Keratinocyte (primary cell): ENCODE measurements around the gene PPTC7. TPM values are rescaled to one million over a fixed set of nuclear protein-coding genes. Genes with fewer than 3 reads are reported as not detected.

Experiments
- DNase-seq: peaks from one replicate; pipeline ENCODE4 v3.0.0-alpha.2; 2011; ENCODE audit warnings: low read depth, missing footprints, low spot score
- FAIRE-seq: peaks from 2 replicates; lab custom pipeline; 2011; peaks lifted over from hg19 to GRCh38; lab: Jason Lieb, UNC
- H2AFZ ChIP-seq: 2 replicates; pipeline ENCODE4 v1.6.0; 2012; ENCODE audit warnings: low read length, control low read depth, inconsistent platforms; ENCODE audit not compliant: control insufficient read depth
- H3K27ac ChIP-seq: 2 replicates; pipeline ENCODE4 v1.5.1; 2011; ENCODE audit warnings: low read length; ENCODE audit not compliant: control insufficient read depth, insufficient read depth
- H3K27me3 ChIP-seq: 3 replicates; pipeline ENCODE4 v1.6.0; 2011; ENCODE audit warnings: low read length; ENCODE audit not compliant: control insufficient read depth, insufficient read depth; ENCODE audit errors: extremely low read depth
- H3K36me3 ChIP-seq, 2 experiments: 2 replicates in 1 of 2; 3 replicates in 1 of 2; pipeline ENCODE4 v1.5.1; 2011; ENCODE audit warnings: low read length in 2 of 2, mild to moderate bottlenecking in 1 of 2; ENCODE audit not compliant: control insufficient read depth in 2 of 2, insufficient read depth in 2 of 2; ENCODE audit errors: extremely low read depth in 1 of 2
- H3K4me1 ChIP-seq: 3 replicates; pipeline ENCODE4 v1.5.1; 2011; ENCODE audit warnings: low read length; ENCODE audit not compliant: control insufficient read depth, insufficient read depth; ENCODE audit errors: extremely low read depth
- H3K4me2 ChIP-seq: 3 replicates; pipeline ENCODE4 v1.6.0; 2011; ENCODE audit warnings: low read depth, low read length; ENCODE audit not compliant: control insufficient read depth, insufficient read depth; ENCODE audit errors: extremely low read depth
- H3K4me3 ChIP-seq, 3 experiments: fragments of 200-600 bp in 1 of 3; sonication (generic) in 1 of 3; 2 replicates in 2 of 3; 3 replicates in 1 of 3; pipeline ENCODE4 v1.5.1; 2011 to 2016; ENCODE audit warnings: low read length in 3 of 3, mild to moderate bottlenecking in 3 of 3, control low read depth in 2 of 3, inconsistent platforms in 1 of 3, low read depth in 1 of 3, mixed read lengths in 1 of 3, mixed run types in 1 of 3, moderate library complexity in 1 of 3; ENCODE audit not compliant: control insufficient read depth in 2 of 3, insufficient read depth in 2 of 3; ENCODE audit errors: extremely low read depth in 1 of 3
- H3K79me2 ChIP-seq: 2 replicates; pipeline ENCODE4 v1.6.0; 2012; ENCODE audit warnings: low read length; ENCODE audit not compliant: control insufficient read depth, insufficient read depth
- H3K9ac ChIP-seq: 3 replicates; pipeline ENCODE4 v1.6.0; 2011; ENCODE audit warnings: low read length; ENCODE audit not compliant: control insufficient read depth, insufficient read depth; ENCODE audit errors: extremely low read depth
- H3K9me1 ChIP-seq: 3 replicates; pipeline ENCODE4 v1.6.0; 2011; ENCODE audit warnings: low read length; ENCODE audit not compliant: control insufficient read depth, insufficient read depth; ENCODE audit errors: extremely low read depth
- H3K9me3 ChIP-seq: 2 replicates; pipeline ENCODE4 v1.5.1; 2012; ENCODE audit warnings: low read depth, low read length; ENCODE audit not compliant: control insufficient read depth
- H4K20me1 ChIP-seq: 3 replicates; pipeline ENCODE4 v1.6.0; 2011; ENCODE audit warnings: low read length; ENCODE audit not compliant: control insufficient read depth, insufficient read depth; ENCODE audit errors: extremely low read depth
- CTCF ChIP-seq, 3 experiments: IDR thresholded peaks in 1 of 3; conservative IDR thresholded peaks in 1 of 3; optimal IDR thresholded peaks in 1 of 3; 2 replicates in 2 of 3; 3 replicates in 1 of 3; pipeline versions ENCODE3 to v1.5.1; 2011; ENCODE audit warnings: low read length in 3 of 3, mild to moderate bottlenecking in 3 of 3, moderate library complexity in 2 of 3, control low read depth in 1 of 3, inconsistent platforms in 1 of 3; ENCODE audit not compliant: insufficient read depth in 2 of 3; ENCODE audit errors: extremely low read depth in 1 of 3
- EZH2 ChIP-seq: IDR thresholded peaks from one replicate; pipeline ENCODE4 v1.6.1; 2012; ENCODE audit warnings: inconsistent platforms, mild to moderate bottlenecking, low read length, moderate library complexity
- dilution Hi-C: fragments of 300-500 bp; cut with MboI; formaldehyde crosslinking; loops from one replicate; pipeline ENCODE4 v1.7.0; 2020; ENCODE audit warnings: low sequenced_read_pairs; ENCODE audit not compliant: extremely low pct_ligation_motif_present
- polyA plus RNA-seq, 5 experiments: library from polyadenylated mRNA; depleted of rRNA in 3 of 5; stranded (reverse) in 3 of 5; stranded (forward) in 1 of 5; unstranded in 1 of 5; fragments of >200 nt; gene quantifications; 1 replicate in 1 of 5; 2 replicates in 3 of 5; 3 replicates in 1 of 5; pipeline versions ENCODE4 v1.2.1 to v1.2.3, GENCODE V29; 2011 to 2012; ENCODE audit warnings: missing spikeins in 2 of 5, low read depth in 1 of 5, low replicate concordance in 1 of 5

Gene PPTC7
- polyA plus RNA-seq, 1 donor (not counting 4 experiments of a cell fraction or from before 2014, with no cell fraction given): 35.9 TPM

GRCh38 chr12:110505332-110505731 is 77.8 kb downstream of the PPTC7 start:
- DNase-seq (no peak), FAIRE-seq (no peak)
- Histone ChIP-seq H3K27ac (no peak overlapping the region), H3K36me3 (no peaks in the 10 kb centered on the region), H3K4me1 (peaks cover 5% of the 10 kb centered on the region), H3K27me3 (no peaks in the 10 kb centered on the region), H3K9me1 (no peaks in the 10 kb centered on the region), H3K9me3 (no peaks in the 10 kb centered on the region), H4K20me1 (no peaks in the 10 kb centered on the region), H2AFZ (no peak overlapping the region), H3K9ac (no peak overlapping the region), H3K4me2 (no peak overlapping the region), H3K4me3 (no peak overlapping the region), H3K79me2 (peaks cover 15% of the 10 kb centered on the region)
- dilution Hi-C loops: no loop called here
- no peak for TF ChIP-seq EZH2
- no peak for TF ChIP-seq CTCF (optimal IDR thresholded peaks at IDR 0.05 in 1 of 3, IDR thresholded peaks at IDR 0.05 in 1 of 3, conservative IDR thresholded peaks at IDR 0.05 in 1 of 3; ENCODE audit: extremely low read depth in 1 of 3, insufficient read depth in 2 of 3, low read length in 3 of 3)

GRCh38 chr12:110503432-110503831 is 79.7 kb downstream of the PPTC7 start:
- dilution Hi-C loops: no loop called here
- H3K4me3 ChIP-seq: no peak overlapping the region
- DNase-seq (no peak), FAIRE-seq (no peak)
- H3K4me2 ChIP-seq: no peak overlapping the region
- no peaks in the 10 kb centered on the region for H3K9me1 ChIP-seq
- no peak overlapping the region for H2AFZ ChIP-seq
- no peak for TF ChIP-seq EZH2
- no peak for TF ChIP-seq CTCF (optimal IDR thresholded peaks at IDR 0.05 in 1 of 3, IDR thresholded peaks at IDR 0.05 in 1 of 3, conservative IDR thresholded peaks at IDR 0.05 in 1 of 3; ENCODE audit: extremely low read depth in 1 of 3, insufficient read depth in 2 of 3, low read length in 3 of 3)
- H3K9me3 ChIP-seq: no peaks in the 10 kb centered on the region
- no peaks in the 10 kb centered on the region for H4K20me1 ChIP-seq
- H3K27me3 ChIP-seq: no peaks in the 10 kb centered on the region
- H3K4me1 ChIP-seq: peaks cover 20% of the 10 kb centered on the region
- H3K9ac ChIP-seq: no peak overlapping the region
- H3K79me2 ChIP-seq: peaks cover 33% of the 10 kb centered on the region
- H3K27ac ChIP-seq: no peak overlapping the region
- H3K36me3 ChIP-seq: peaks cover 0 to 4% of the 10 kb centered on the region in 2 experiments
